Measurements from ENCODE around the gene CDC42.
A peak's percentile ranks its signal among the peaks of the same experiment; 100 is the strongest.

CDC42 gene

DNA sequence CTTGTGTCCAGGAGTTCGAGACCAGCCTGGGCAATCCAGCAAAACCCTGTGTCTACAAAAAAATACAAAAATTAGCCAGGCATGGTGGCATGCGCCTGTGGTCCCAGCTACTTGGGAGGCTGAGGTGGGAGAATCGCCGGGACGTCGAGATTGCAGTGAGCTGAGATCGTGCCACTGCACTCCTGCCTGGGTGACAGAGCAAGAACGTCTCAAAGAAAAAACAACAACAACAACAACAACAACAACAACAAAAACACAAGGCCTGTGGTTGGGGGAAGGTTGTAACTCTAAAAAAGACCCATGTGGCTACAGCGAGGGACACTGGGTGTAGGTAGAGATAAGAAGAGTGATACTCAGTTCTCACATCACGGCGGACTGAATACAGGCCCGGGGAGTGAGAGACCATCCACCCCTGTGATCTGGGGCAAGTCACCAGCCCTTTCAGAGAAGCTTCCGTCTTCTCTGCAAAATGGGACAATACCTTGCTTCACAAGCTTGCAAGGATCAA lies 848 bp upstream of the CDC42 start:
- TF ChIP-seq, protein P1, sequence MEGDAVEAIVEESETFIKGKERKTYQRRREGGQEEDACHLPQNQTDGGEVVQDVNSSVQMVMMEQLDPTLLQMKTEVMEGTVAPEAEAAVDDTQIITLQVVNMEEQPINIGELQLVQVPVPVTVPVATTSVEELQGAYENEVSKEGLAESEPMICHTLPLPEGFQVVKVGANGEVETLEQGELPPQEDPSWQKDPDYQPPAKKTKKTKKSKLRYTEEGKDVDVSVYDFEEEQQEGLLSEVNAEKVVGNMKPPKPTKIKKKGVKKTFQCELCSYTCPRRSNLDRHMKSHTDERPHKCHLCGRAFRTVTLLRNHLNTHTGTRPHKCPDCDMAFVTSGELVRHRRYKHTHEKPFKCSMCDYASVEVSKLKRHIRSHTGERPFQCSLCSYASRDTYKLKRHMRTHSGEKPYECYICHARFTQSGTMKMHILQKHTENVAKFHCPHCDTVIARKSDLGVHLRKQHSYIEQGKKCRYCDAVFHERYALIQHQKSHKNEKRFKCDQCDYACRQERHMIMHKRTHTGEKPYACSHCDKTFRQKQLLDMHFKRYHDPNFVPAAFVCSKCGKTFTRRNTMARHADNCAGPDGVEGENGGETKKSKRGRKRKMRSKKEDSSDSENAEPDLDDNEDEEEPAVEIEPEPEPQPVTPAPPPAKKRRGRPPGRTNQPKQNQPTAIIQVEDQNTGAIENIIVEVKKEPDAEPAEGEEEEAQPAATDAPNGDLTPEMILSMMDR (IDR thresholded peaks at IDR 0.05; ENCODE audit: control insufficient read depth, insufficient read depth, low read depth, low read length, missing control alignments), result no peak
- DNase-seq (ENCODE audit: low read depth), result no peak
- no peak overlapping the region for H3K4me3 ChIP-seq (ENCODE audit: control insufficient read depth, low read depth, low read length)

DNA sequence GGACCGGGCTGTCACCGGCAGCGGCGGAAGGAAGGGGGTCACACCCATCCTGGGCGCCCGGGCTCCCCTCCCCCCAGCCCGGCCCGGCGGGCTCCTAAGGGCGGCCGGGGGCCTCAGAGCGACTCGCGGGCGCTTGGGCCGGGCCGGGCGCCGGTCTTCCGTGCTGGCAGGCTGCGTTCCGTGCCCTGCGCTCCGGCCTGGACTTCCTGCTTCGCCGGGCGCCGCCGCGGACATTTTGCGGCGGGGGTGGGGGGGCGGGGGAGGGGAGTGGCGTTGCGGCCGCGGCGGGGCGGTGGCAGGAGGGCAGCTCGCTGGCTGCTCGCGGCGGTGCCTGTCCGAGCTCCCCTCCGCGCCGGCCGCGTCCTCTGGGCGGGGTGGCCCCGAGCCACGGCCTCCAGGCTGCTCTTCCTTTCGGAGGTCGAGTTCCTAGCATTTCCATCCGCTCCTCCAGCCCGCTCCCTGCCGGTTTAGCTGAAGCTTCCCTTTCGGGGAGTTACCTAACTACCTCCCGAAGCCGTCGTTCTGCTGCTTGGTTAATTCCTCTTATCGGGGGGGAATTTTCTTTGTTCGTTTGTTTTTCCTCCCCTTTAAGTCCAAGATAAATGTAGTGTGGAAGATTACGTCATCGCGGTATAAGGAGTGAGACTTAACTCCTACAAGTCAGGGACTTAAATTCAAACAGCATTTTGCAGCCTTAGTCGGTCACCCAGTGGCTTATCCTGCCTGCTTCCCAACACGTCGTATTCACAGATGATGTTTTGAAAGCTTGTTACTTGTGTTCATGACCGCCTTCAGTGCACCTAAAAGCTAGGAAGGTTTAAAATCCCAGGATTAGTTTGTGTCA lies 730 bp downstream of the CDC42 start:
- H3K4me3 ChIP-seq (ENCODE audit: control insufficient read depth, low read depth, low read length), result peak overlapping the region; percentile 84
- TF ChIP-seq, protein P1 (IDR thresholded peaks at IDR 0.05; ENCODE audit: control insufficient read depth, insufficient read depth, low read depth, low read length, missing control alignments), result no peak
- no peak for DNase-seq (ENCODE audit: low read depth)

DNA sequence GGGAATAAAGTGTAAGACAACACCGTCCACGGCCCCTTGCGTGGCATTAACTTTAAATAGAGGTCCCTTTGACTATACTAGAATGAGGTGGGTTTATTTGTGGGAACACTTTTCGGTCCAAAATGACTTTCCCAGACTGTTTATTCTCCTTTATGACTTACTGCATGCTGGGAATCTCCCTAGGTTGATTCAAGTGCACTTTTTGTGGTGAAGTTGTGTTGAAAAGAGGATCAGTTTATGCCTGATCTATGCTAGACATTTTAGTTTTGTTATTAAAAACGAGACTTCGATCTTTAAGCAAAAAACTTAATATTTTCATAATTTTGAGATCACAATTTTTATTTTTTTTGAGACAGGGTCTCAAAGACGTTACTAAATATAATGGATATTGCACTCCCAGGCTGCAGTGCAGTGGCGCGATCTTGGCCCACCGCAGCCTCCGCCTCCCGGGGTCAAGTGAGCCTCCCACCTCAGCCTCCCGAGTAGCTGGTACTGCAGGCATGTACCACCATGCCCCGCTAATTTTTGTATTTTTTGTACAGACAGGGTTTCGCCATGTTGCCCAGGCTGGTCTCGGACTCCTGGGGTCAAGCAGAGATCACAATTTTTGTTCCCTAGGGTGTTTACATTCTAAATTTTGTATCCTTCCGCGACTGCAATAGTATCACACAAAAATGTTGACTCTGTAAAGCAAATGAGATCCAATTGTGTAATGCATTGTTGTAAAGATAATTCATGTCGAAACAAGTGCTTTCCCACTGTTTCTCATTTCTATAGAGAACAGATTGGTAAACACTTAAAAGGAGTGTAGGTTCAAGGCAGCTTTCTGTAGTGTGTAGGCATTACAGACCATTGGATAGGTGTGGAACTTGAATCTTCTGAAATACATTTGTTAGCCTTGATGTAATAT lies 1.6 kb downstream of the CDC42 start:
- TF ChIP-seq, protein P1 (IDR thresholded peaks at IDR 0.05; ENCODE audit: control insufficient read depth, insufficient read depth, low read depth, low read length, missing control alignments), result no peak
- peak overlapping the region; percentile 84 for H3K4me3 ChIP-seq (ENCODE audit: control insufficient read depth, low read depth, low read length)
- DNase-seq (ENCODE audit: low read depth), result no peak

DNA sequence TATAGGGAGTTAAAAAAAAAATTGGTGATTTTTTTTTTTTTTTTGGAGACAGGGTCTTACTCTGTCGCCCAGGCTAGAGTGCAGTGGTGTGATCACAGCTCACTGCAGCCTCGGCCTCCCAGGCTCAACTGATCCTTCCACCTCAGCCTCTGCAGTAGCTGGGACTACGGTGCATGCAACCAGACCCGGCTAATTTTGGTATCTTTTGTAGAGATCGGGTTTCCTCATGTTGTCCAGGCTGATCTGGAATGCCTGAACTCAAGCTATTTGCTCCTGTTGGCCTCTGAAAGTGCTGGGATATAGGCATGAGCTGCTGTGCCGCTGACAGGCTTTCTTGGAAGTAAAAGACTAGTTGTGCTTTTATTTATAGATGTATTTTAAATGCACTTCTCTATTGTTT lies 3.0 kb downstream of the CDC42 start:
- DNase-seq (ENCODE audit: low read depth), result no peak
- no peak overlapping the region for H3K4me3 ChIP-seq (ENCODE audit: control insufficient read depth, low read depth, low read length)
- TF ChIP-seq, protein P1 (IDR thresholded peaks at IDR 0.05; ENCODE audit: control insufficient read depth, insufficient read depth, low read depth, low read length, missing control alignments), result no peak

DNA sequence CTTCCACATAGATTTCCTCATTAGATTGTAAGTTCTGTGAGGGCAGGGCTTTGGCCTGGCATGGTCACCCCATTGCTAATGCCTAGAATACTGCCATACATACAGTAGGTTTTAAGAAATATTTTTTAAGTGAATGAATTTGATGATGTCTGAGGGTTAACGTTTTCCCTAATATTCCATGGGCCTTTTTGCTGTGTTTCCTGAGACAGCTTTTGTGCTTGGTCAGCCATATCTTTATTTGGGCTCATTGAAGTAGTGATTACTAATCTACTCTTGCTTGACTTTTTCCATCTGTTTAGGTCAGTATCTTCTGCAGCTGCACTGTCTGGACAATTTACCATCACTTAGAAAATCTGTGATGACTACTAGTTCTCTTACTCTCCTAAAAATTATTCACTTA lies 3.5 kb downstream of the CDC42 start:
- TF ChIP-seq, protein P1 (IDR thresholded peaks at IDR 0.05; ENCODE audit: control insufficient read depth, insufficient read depth, low read depth, low read length, missing control alignments), result no peak
- DNase-seq (ENCODE audit: low read depth), result no peak
- H3K4me3 ChIP-seq (ENCODE audit: control insufficient read depth, low read depth, low read length), result no peak overlapping the region

DNA sequence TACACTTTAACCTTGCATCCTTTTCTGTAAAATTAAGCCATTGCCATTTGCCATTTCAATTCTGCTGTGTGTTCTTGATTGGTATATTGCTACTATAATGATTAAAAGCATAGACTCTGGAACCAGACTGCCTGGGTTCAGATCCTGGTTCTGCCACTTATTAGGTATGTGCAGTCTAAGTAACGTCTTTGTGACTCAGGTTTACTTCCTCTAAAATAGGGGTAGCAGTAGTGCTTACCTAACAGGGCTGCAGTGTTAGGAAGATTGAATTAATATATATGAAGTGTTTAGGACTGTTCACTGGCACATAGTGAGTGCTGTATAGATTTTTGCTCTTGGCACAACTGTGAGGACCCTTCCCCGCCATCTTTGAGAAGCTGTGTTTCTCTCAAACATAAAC lies 4.4 kb downstream of the CDC42 start:
- TF ChIP-seq, protein P1 (IDR thresholded peaks at IDR 0.05; ENCODE audit: control insufficient read depth, insufficient read depth, low read depth, low read length, missing control alignments), result no peak
- no peak overlapping the region for H3K4me3 ChIP-seq (ENCODE audit: control insufficient read depth, low read depth, low read length)
- no peak for DNase-seq (ENCODE audit: low read depth)

Measured in AG09309 (cell line).